Measurements from ENCODE around the gene ITPA. TPM values are rescaled to one million over a fixed set of nuclear protein-coding genes. Genes with fewer than 3 reads are reported as not detected.

Gene ITPA
- total RNA-seq, 2 donors from 2014 or later, result 31.4 to 36.3 TPM

GRCh38 chr20:3163099-3164042, 45.9 kb upstream of the ITPA start:
- Histone ChIP-seq H3K4me3 (no peak overlapping the region), H3K9me3 (no peaks in the 10 kb centered on the region), H3K4me1 (peaks cover 38% of the 10 kb centered on the region), H3K27me3 (no peaks in the 10 kb centered on the region), H3K36me3 (replicated peaks in 1 of 2; ENCODE audit: insufficient read depth in 1 of 2, low read depth in 2 of 2) (no peaks in the 10 kb centered on the region), H3K27ac (no peak overlapping the region)
- DNase-seq (peak in 2 of 4 donors; percentile 1 to 25), ATAC-seq (no peak)
- WGBS, 2 donors, result 90 to 91% methylated on average over 13 to 14 of the region's 14 CpGs
- TF ChIP-seq POLR2A (IDR thresholded peaks at IDR 0.05) (no peak), CTCF (IDR thresholded peaks at IDR 0.05) (no peak)
- intact Hi-C loops (cut with DNase I), result no loop called here

- DNase-seq (no peak), ATAC-seq (no peak)
- Histone ChIP-seq H3K9me3 (no peaks in the 10 kb centered on the region), H3K27me3 (no peaks in the 10 kb centered on the region), H3K4me3 (no peak overlapping the region), H3K36me3 (replicated peaks in 1 of 2; ENCODE audit: insufficient read depth in 1 of 2, low read depth in 2 of 2) (no peaks in the 10 kb centered on the region), H3K4me1 (peaks cover 40% of the 10 kb centered on the region), H3K27ac (no peak overlapping the region)
- TF ChIP-seq POLR2A (IDR thresholded peaks at IDR 0.05) (no peak), CTCF (IDR thresholded peaks at IDR 0.05) (no peak)
- 74 to 84% methylated on average over 16 to 25 of the region's 32 CpGs for WGBS, 2 donors
- intact Hi-C loops (cut with DNase I), result no loop called here
Observed at GRCh38 chr20:3164043-3164762, 45.1 kb upstream of the ITPA start.

GRCh38 chr20:3164763-3165410, 44.4 kb upstream of the ITPA start:
- DNase-seq, result no peak
- Histone ChIP-seq H3K4me3 (no peak overlapping the region), H3K4me1 (peaks cover 40% of the 10 kb centered on the region), H3K9me3 (no peaks in the 10 kb centered on the region), H3K27me3 (no peaks in the 10 kb centered on the region), H3K36me3 (replicated peaks in 1 of 2; ENCODE audit: insufficient read depth in 1 of 2, low read depth in 2 of 2) (no peaks in the 10 kb centered on the region), H3K27ac (no peak overlapping the region)
- ATAC-seq, result no peak
- WGBS, 2 donors, result 88 to 94% methylated on average over 23 to 33 of the region's 41 CpGs
- TF ChIP-seq POLR2A (IDR thresholded peaks at IDR 0.05) (no peak), CTCF (IDR thresholded peaks at IDR 0.05) (no peak)
- intact Hi-C loops (cut with DNase I), result no loop called here

GRCh38 chr20:3165473-3166337, 43.6 kb upstream of the ITPA start:
- H3K4me3 ChIP-seq, result no peak overlapping the region
- peaks cover 37% of the 10 kb centered on the region for H3K4me1 ChIP-seq
- DNase-seq (peak; percentile 22 to 53 (median 40)), ATAC-seq (no peak)
- H3K36me3 ChIP-seq (replicated peaks in 1 of 2; ENCODE audit: insufficient read depth in 1 of 2, low read depth in 2 of 2), result no peaks in the 10 kb centered on the region
- TF ChIP-seq CTCF (IDR thresholded peaks at IDR 0.05), result no peak
- no peak for TF ChIP-seq POLR2A (IDR thresholded peaks at IDR 0.05)
- H3K27me3 ChIP-seq, result no peaks in the 10 kb centered on the region
- no peak overlapping the region for H3K27ac ChIP-seq
- WGBS, 2 donors, result 60 to 88% methylated on average over 26 to 37 of the region's 45 CpGs
- H3K9me3 ChIP-seq, result no peaks in the 10 kb centered on the region
- intact Hi-C loops (cut with DNase I), result no loop called here

Data from body of pancreas (tissue), 4 donors.